Activated CD8-positive, alpha-beta memory T cell treated with anti-CD3 and anti-CD28 coated beads for 36 hours (primary cell): ENCODE results near the gene BEND7. TPM values are rescaled to one million over a fixed set of nuclear protein-coding genes. Genes with fewer than 3 reads are reported as not detected.
"Not testable (repeated sequence)": the region's sequence is repeated elsewhere in the genome, so short reads cannot be mapped to it uniquely, and the experiment has no call there.

Experiments used
- CTCF ChIA-PET: fragments of 350-600 bp; sonication (Branson Sonifier 250); formaldehyde crosslinking; loops from one replicate; lab custom pipeline; 2021; ENCODE audit warnings: antibody characterized with exemption; lab: Charles Lee
- POLR2A ChIA-PET: fragments of 350-600 bp; sonication (Branson Sonifier 250); formaldehyde crosslinking; loops from one replicate; lab custom pipeline; 2021; ENCODE audit warnings: antibody characterized with exemption; lab: Charles Lee
- total RNA-seq, 2 experiments: library from RNA; stranded (reverse); gene quantifications; one replicate each; pipeline ENCODE4 v1.2.3, GENCODE V29; 2021

BEND7 gene
- total RNA-seq, 2 experiments from 2014 or later = 0.19 TPM; not detected in 1

DNA sequence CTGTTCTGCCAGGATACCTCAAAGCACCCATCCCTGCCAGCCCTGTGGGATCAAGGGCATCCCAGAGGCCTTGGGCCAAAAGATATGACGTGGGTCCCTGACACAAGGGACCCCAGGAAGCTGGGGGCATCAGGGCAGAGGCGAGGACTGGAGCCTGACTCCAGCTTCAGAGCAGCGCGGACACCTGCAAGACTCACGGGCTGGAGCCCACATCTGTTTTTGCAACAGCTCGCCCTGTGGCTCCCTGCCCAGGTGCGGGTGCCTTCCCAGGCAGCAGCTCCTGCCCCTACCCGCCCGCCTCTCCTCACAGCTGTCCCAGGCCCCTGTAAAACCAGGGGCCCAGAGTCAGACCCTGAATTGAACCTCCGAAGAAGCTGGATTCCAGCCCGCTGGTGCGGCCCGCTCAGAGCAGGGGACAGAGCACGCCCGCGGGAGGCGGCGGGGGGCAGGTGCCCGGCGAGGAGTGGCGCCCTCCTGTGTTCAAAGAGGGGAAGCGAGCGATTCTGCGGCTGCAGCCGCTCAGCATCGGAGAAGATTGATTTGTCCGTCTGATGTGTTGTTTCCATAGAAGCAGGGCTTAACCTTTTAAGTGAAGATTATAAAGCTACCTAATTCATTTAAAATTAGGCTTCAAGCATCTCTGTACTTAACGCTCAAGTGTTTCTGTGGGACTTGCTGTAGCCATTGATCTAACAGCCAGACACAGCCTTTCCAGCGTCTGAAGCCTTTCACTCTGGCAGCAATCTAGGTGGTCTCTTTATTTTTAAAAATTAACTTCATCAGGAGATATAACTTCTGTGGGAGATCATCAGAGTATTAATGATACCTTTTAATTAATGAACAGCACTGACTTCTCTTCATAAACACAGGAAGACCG is 88.4 kb downstream of the BEND7 start:
- ChIA-PET CTCF (interaction anchor here (0.6 to 2.4 kb wide), 5 partner anchors 13 to 67 kb away, joined by 3 to 23 read pairs (median 3); no protein-coding TSS in a partner anchor), POLR2A (no interaction called here)

DNA sequence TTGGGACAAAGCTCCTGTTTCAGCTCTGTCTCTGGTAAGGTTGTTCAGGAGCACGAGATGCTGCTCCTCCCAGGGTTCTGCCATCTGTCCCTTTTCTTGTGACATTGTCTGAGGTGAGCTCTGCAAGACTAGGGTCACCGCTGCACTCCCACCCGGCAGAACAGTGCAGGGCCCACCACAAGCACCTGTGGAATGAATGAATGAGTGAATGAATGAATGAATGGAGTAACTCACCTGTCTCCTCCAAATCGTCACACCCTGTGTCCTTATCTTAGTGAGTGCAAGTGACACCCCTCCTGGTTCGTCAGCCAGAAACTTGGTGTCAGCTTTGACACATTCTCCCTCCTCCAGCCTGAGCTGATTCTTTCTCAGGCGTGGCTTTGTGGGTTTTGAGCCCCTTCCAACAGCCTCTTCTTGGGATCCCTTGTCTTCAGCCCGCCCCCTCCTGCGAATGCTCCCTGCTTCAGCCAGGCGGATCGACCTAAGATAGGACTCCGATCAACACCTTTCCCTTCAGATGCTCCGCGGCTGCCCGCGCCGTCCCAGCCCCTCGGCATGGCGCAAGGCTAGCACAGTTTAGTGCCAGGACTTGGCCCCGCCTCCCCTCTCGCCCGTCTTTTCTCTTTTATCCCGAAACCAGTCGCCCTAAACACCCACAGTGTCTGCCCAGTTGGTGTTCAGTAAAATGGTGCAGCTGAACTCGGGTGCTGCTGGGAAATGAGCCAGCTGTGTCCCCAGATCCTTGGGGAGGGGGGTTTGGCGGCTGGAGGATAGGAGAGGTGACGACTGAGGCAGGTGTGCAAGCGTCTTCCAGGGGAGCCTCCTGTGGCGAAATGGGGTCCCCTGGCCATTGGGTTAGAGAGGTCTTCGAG is 89.3 kb downstream of the BEND7 start:
- POLR2A ChIA-PET = no interaction called here

GRCh38 chr10:13437026-13437555 is 91.7 kb downstream of the BEND7 start:
- POLR2A ChIA-PET = no interaction called here
- CTCF ChIA-PET = interaction anchor here (1.1 kb wide), 1 partner anchor 65 kb away, joined by 3 read pairs; no protein-coding TSS in a partner anchor

More for the DNA sequence above, 89.3 kb downstream of the BEND7 start:
- CTCF ChIA-PET = interaction anchor here (0.6 to 2.4 kb wide), 5 partner anchors 12 to 66 kb away, joined by 3 to 23 read pairs (median 3); no protein-coding TSS in a partner anchor

GRCh38 chr10:13427943-13428342 is 100.9 kb downstream of the BEND7 start:
- POLR2A ChIA-PET = not testable (repeated sequence)

DNA sequence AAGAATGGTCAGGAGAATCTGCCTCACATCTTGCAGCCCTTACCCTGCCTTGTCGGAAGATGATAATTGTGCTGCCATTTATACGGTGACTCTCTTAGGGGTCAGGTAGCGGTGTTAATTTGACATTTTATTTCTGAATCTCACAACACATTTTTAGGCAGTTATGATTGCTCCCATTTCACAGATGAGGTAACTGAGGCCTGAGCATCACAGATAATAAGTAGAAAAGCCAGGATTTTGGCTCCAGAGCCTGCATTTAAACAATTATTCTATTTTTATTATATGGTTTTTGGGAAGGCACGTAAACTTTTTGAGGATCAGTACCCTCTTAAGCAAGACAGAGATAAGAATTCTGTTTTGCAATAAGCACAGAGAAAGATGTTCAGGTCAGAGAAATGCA is 103.4 kb downstream of the BEND7 start:
- POLR2A ChIA-PET = no interaction called here
- CTCF ChIA-PET = no interaction called here

More at GRCh38 chr10:13427943-13428342, 100.9 kb downstream of the BEND7 start:
- CTCF ChIA-PET = interaction anchor here (0.6 to 1.1 kb wide), 2 partner anchors 13 to 350 kb away, joined by 3 read pairs; no protein-coding TSS in a partner anchor

DNA sequence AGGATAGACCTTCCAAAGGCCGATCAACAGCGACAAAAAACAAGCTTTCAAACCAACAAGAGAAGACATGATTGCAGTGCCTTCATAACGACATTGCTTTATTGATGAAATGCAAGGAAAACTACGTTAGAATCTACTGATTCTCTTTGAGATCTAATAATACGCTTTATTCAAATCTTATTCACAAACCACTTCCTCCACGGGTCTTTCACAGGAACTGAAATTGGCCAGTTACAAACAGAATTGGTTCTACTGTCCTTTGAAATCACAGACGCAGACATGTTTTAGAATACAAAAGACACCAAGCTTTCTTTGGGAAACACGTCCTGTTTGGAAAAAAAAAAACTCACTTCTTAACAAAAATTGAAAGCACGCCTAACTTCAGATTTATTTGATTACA is 106.0 kb downstream of the BEND7 start:
- CTCF ChIA-PET = no interaction called here
- POLR2A ChIA-PET = no interaction called here

GRCh38 chr10:13421382-13421917 is 107.4 kb downstream of the BEND7 start:
- CTCF ChIA-PET = no interaction called here

GRCh38 chr10:13420532-13421307 is 108.1 kb downstream of the BEND7 start:
- POLR2A ChIA-PET = no interaction called here
- CTCF ChIA-PET = no interaction called here

More at GRCh38 chr10:13421382-13421917, 107.4 kb downstream of the BEND7 start:
- POLR2A ChIA-PET = no interaction called here

GRCh38 chr10:13417459-13418126 is 111.2 kb downstream of the BEND7 start:
- ChIA-PET CTCF (no interaction called here), POLR2A (no interaction called here)

- CTCF ChIA-PET = no interaction called here
- POLR2A ChIA-PET = no interaction called here
These were observed 112.1 kb downstream of the BEND7 start for GRCh38 chr10:13416760-13417159.

DNA sequence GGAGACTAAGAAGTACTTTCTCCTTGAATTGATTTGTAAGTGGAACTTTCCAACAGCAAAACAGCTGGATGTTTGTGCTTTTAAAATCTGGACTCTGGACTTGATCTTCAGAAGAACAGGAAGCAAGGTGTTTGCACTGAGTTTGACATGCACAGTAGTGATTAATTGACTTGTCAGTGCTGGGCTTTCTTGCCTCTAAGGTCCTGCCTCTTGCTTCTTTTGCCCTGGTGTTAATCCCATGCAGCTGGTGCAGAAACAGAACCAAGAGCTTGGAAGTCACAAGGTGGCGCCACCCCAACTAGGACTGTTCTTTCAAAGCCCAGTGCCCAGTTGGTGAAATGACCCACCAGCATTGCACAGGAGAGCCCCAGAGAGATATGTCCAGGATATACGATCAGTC is 114.0 kb downstream of the BEND7 start:
- POLR2A ChIA-PET = no interaction called here
- CTCF ChIA-PET = no interaction called here

GRCh38 chr10:13414137-13414536 is 114.7 kb downstream of the BEND7 start:
- ChIA-PET POLR2A (no interaction called here), CTCF (no interaction called here)

DNA sequence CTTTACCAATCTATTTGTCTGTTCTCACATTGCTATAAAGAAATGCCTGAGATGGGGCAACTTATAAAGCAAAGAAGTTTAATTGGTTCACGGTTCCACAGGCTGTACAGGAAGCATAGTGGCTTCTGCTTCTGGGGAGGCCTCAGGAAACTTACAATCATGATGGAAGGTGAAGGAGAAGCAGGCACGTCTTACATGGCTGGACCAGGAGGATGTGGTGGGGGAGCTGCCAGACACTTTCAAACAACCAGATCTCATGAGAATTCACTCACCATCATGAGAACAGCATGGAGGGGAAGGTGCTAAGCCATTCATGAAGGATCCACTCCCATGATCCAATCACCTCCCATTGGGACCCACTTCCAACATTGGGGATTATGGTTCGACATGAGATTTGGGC is 115.9 kb downstream of the BEND7 start:
- POLR2A ChIA-PET = no interaction called here
- CTCF ChIA-PET = no interaction called here

DNA sequence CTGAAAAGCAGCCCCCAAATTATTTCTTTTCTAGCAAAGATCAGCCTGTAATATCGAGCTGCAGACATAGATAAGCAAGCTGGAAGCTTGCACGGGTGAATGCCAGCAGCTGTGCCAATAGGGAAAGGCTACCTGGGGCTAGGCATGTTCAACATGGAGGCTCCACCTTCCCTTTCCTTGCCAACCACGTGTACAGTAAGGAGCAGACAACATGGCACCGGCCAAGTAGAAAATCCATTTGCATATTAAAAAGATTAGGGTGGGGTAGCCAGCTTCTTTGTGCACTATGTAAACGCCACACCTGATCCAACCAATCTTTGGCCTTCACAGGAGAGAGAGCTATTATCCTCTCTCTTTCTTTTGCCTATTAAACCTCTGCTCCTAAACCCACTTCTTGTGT is 124.0 kb downstream of the BEND7 start:
- ChIA-PET CTCF (interaction anchor here (0.7 kb wide), 1 partner anchor 1947 kb away, joined by 3 read pairs; no protein-coding TSS in a partner anchor), POLR2A (no interaction called here)

GRCh38 chr10:13404305-13404759 is 124.5 kb downstream of the BEND7 start:
- CTCF ChIA-PET = no interaction called here

GRCh38 chr10:13403426-13403825 is 125.4 kb downstream of the BEND7 start:
- POLR2A ChIA-PET = not testable (repeated sequence)
- CTCF ChIA-PET = interaction anchor here (1.8 kb wide), 1 partner anchor 31 kb away, joined by 4 read pairs; no protein-coding TSS in a partner anchor

More at GRCh38 chr10:13404305-13404759, 124.5 kb downstream of the BEND7 start:
- POLR2A ChIA-PET = no interaction called here

- ChIA-PET CTCF (interaction anchor here (1.8 kb wide), 1 partner anchor 30 kb away, joined by 4 read pairs; no protein-coding TSS in a partner anchor), POLR2A (no interaction called here)
These were observed 126.8 kb downstream of the BEND7 start for GRCh38 chr10:13402021-13402420.

- POLR2A ChIA-PET = no interaction called here
- CTCF ChIA-PET = no interaction called here
These were observed 127.7 kb downstream of the BEND7 start for GRCh38 chr10:13401142-13401541.
